ENCODE data around the gene GGTA1.
A peak's percentile ranks its signal among the peaks of the same experiment; 100 is the strongest.
"Not testable (repeated sequence)": the region's sequence is repeated elsewhere in the genome, so short reads cannot be mapped to it uniquely, and the experiment has no call there.

Gene GGTA1

GRCh38 chr9:121463026-121463807, 36.4 kb downstream of the GGTA1 start:
- peak in 9 of 58 donors; percentile 5 to 26 (median 11) for DNase-seq

- no peak for DNase-seq
These were observed 40.1 kb downstream of the GGTA1 start for GRCh38 chr9:121459513-121459912.

GRCh38 chr9:121458449-121458848, 41.2 kb downstream of the GGTA1 start:
- not testable (repeated sequence) for DNase-seq

GRCh38 chr9:121455527-121456239, 44.0 kb downstream of the GGTA1 start:
- no peak for DNase-seq

DNA sequence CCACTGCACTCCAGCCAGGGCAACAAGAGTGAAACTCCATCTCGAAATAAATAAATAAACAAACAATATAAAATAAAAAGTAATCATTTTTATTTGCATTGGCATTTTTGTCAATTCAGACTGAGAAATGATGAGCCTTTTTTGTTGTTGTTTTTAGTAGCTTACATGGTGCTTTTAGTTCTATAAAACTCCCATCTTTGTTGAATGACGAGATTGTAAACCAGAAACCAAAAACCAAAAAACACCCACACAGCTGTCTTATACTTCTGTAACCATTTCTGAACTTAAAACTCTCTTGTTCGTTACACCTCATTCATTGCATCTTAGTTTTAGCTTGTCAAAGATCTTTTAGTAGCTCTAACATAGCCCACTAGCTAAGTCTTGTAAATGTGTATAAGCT, 44.7 kb downstream of the GGTA1 start:
- no peak for DNase-seq

DNA sequence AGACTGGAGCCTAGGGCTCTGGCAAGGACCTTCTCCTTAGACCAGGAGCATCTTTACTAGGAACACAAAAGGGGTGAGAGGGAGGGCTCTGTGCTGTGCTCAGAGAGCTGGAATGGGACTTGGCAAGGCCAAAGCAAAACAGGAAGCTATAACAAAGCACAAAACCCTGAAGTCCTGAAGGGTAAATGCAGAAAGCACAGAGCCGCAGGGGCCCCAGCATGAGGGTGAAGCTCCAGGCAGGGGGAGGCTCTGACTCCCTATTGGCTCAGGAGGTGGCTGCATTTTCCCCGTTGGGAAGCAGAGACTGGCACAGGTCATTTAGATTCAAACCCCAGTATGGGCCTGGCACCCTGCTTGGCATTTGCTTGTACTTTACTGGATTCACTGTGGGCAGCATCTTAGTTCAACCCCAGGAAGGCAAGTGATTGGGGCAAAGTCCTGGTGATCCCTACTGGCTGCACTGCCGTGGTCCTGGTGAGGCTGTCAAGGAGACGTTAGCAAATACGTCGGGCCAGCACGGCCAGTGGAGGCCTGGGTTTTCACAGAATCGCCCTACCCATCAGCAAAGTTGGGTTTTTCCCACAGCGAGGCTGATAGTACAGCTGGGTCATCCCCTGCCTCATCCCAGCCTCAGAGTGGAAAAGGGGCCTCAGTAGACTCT, 46.3 kb downstream of the GGTA1 start:
- DNase-seq = no peak

DNA sequence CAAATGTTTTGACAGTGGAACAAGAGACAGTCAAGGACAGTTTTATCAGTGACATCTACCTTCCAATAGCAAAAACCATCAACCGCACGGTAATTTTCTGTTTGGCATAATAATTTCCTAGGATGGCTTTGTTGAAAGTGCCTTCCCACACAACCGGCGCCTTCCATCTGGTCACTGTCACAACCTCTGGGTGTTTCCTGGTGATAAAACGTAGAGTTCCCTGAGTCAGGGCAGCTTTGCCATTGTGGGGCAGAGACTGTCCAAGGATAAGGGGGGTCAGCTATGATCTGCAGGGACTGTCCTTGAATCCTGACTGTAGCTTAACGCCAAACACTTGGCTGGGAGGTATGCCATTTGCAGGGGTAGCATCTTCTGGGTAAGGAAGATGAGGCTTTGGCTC, 47.6 kb downstream of the GGTA1 start:
- no peak for DNase-seq

DNA sequence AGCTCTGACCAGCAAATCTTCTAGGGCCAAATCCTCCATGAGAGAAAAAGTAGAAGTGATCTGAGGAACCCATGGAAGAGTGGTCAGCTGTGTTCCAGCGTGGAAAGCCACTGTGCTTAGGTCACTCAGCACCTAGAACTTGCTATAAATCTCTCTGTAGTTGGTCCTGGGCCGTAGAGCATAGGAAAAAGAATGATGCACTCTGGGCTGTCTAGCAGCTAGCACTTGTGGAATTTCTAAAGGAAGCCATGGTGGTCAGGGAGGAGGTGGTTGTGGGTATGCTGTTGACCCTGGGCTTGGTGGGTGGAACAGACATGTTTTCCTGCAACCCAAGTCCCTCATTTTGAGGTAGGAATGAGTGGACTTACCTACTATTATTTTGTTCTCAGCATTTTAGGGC, 48.1 kb downstream of the GGTA1 start:
- DNase-seq = no peak

GRCh38 chr9:121450241-121450640, 49.4 kb downstream of the GGTA1 start:
- no peak for DNase-seq

- no peak for DNase-seq
These were observed 49.9 kb downstream of the GGTA1 start for GRCh38 chr9:121449786-121450185.

GRCh38 chr9:121447321-121447834, 52.3 kb downstream of the GGTA1 start:
- DNase-seq = no peak

- no peak for DNase-seq
These were observed 53.7 kb downstream of the GGTA1 start for GRCh38 chr9:121445986-121446385.

- no peak for DNase-seq
These were observed 55.7 kb downstream of the GGTA1 start for GRCh38 chr9:121443981-121444380.

GRCh38 chr9:121441165-121441564, 58.5 kb downstream of the GGTA1 start:
- peak in 4 of 58 donors; percentile 1 to 23 (median 17) for DNase-seq

DNA sequence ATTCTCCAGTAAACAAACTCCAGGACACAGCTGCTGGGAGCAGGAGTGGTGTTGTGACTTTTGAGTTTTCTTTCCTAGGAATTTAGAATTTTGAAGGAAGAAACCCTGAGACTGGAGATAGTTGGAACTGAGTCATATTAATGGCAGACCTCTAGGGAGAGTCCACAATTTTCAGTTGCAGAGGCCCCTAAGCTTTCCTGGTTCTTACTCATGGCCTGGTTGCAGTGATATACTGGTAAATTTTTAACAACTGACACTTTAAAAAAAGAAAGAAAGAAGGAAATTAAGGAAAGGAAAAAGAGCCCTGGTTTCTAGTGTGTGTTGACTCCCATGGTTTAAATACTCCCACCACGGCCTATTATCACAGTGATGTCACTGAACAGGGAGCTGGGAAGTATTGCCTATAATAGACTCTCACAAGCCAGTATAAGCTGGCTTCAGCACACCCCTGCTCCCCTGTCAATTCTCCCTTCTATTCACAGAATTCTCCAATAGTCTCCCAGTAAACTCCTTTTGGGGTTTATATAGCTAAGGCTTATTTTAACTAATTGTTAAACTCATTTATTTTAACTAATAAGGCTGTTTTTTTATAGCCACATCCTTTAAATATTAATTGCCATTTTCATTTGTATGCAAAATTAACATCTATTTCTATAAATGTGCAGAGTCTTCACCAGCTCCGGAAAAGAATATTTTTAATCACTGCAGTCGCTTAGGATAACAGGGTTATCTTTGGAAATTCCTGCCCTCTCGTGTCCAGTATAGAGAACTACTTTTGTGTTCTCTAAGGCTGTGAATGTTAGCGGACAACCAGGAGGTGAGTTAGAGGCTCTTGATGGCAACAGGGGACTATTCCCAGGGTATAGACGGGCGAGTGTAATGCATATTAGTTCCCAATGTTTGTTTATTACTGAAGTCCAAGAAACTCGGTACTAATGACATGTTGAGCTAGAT, 59.7 kb downstream of the GGTA1 start:
- no peak for DNase-seq

- no peak for DNase-seq
These were observed 60.6 kb downstream of the GGTA1 start for GRCh38 chr9:121439016-121439415.

GRCh38 chr9:121437891-121438290, 61.8 kb downstream of the GGTA1 start:
- DNase-seq = no peak

DNA sequence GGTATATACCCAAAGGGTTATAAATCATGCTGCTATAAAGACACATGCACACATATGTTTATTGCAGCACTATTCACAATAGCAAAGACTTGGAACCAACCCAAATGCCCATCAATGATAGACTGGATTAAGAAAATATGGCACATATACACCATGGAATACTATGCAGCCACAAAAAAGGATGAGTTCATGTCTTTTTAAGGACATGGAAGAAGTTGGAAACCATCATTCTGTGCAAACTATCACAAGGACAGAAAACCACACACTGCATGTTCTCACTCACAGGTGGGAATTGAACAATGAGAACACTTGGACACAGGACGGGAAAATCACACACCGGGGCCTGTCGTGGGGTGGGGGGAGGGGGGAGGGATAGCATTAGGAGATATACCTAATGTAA, 62.6 kb downstream of the GGTA1 start:
- DNase-seq = not testable (repeated sequence)

DNA sequence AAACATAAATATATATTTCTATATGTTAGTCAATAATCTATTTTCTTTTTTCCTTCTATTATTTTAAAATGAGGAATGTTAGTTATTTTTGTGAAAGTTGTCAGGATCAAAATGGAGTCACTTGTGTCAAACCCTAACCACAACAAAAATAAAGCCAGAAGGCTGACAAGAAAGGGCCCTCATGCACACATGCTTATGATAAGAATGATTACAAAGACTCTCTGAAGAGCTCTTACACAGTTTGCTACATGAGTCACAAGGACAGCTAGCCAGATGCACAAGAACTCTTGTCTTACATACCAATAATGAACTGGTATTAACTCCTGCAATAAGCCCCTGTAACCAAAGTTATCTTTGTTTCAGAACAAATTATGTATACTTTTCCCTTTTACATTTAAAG, 64.7 kb downstream of the GGTA1 start:
- DNase-seq = no peak

GRCh38 chr9:121427899-121428298, 71.7 kb downstream of the GGTA1 start:
- no peak for DNase-seq

DNA sequence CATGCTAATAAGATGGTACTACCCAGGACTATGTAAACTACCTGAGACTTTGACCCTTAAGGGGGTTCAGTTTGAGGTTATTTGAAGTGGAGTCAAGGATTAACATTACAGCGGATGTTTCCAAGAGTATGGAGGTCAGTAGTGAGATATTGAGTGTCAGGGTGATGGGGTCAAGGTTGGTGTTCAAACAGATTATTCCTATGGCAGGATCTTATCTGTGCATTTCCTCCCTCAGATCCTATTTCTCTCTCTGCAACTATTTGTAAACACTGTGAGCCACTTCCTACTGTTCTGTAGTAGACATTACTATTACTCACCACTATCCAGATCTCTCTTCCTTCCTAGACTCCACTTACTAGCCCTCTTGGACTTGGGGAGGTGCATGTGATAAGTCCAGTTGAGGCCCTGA, 75.6 kb downstream of the GGTA1 start:
- DNase-seq = no peak

Measured in anterior cingulate cortex (tissue), 58 donors.